ENCODE data around the gene S100A12.

DNA sequence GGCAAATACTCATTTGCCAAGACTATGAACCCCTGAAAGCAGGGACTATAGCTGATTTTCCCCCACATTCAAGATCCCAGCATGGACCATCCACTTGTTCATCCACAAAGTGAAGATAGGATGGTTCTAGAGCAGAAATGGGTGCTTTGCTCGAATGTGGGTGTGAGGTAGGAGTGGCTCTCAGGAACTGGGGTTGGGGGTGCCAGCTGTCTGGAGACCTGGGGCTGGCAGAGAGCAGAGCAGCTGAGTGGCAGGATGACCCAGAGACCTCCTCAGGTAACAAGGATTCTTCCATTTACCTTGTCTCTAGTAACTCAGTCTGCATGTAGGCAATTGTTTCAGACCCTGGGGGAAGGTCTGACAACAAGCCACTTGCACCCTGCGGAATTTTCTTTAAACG, 11.8 kb downstream of the S100A12 start:
- TF ChIP-seq CTCF (conservative IDR thresholded peaks at IDR 0.05) (no peak), EZH2 (IDR thresholded peaks at IDR 0.05; ENCODE audit: low read depth) (no peak)
